H1 (cell line): ENCODE results near the gene AMPD3. TPM values are rescaled to one million over a fixed set of nuclear protein-coding genes. Genes with fewer than 3 reads are reported as not detected.

ENCODE experiments used
- CTCF ChIA-PET: fragments of 300-600 bp; sonication (Branson Sonifier 250); formaldehyde crosslinking; loops from one replicate; lab custom pipeline; 2021; ENCODE audit not compliant: partially characterized antibody; lab: Charles Lee
- POLR2A ChIA-PET: fragments of 300-600 bp; sonication (Branson Sonifier 250); formaldehyde crosslinking; loops from one replicate; lab custom pipeline; 2021; ENCODE audit warnings: inconsistent platforms; ENCODE audit not compliant: partially characterized antibody; lab: Charles Lee
- DNase-seq, 2 experiments: peaks; one replicate each; pipeline versions ENCODE4 v3.0.0 to v3.0.0-alpha.2; 2010 to 2022; ENCODE audit warnings: low spot score in 2 of 2, low read depth in 1 of 2, mixed read lengths in 1 of 2
- FAIRE-seq: peaks from 2 replicates; lab custom pipeline; 2011; peaks lifted over from hg19 to GRCh38; lab: Jason Lieb, UNC
- H2AFZ ChIP-seq: 2 replicates; pipeline ENCODE4 v1.8.1; 2012; ENCODE audit warnings: low read length, inconsistent platforms
- H2AK5ac ChIP-seq: 2 replicates; pipeline ENCODE4 v1.6.1; 2013; ENCODE audit warnings: low read depth, low read length
- H2BK120ac ChIP-seq: replicated peaks from 2 replicates; pipeline ENCODE3; 2013; ENCODE audit warnings: low read depth, low read length, inconsistent platforms
- H2BK12ac ChIP-seq: 2 replicates; pipeline ENCODE4 v1.6.1; 2013; ENCODE audit warnings: low read depth, low read length
- H2BK15ac ChIP-seq: 2 replicates; pipeline ENCODE4 v1.6.1; 2013; ENCODE audit warnings: low read length
- H2BK20ac ChIP-seq: 2 replicates; pipeline ENCODE4 v1.6.1; 2013; ENCODE audit warnings: low read length
- H2BK5ac ChIP-seq: 2 replicates; pipeline ENCODE4 v1.6.1; 2013; ENCODE audit warnings: low read depth, low read length
- H3K14ac ChIP-seq: 2 replicates; pipeline ENCODE4 v1.6.1; 2013; ENCODE audit warnings: inconsistent platforms; ENCODE audit not compliant: insufficient read length
- H3K18ac ChIP-seq: 2 replicates; pipeline ENCODE4 v1.6.1; 2013; ENCODE audit warnings: low read length; ENCODE audit errors: extremely low read depth
- H3K23ac ChIP-seq: 2 replicates; pipeline ENCODE4 v1.6.1; 2013; ENCODE audit warnings: inconsistent platforms; ENCODE audit not compliant: insufficient read length
- H3K23me2 ChIP-seq: 2 replicates; pipeline ENCODE4 v1.6.1; 2013; ENCODE audit warnings: low read depth, low read length
- H3K27ac ChIP-seq: 2 replicates; pipeline ENCODE4 v1.6.1; 2011; ENCODE audit warnings: low read depth, low read length, inconsistent platforms
- H3K27me3 ChIP-seq, 4 experiments: replicated peaks in 1 of 4; 1 replicate in 1 of 4; 2 replicates in 3 of 4; pipeline versions ENCODE4 v1.6.1 to v1.8.1; 2011 to 2013; ENCODE audit warnings: low read length in 3 of 4, mild to moderate bottlenecking in 3 of 4, inconsistent platforms in 2 of 4, mixed read lengths in 2 of 4, moderate library complexity in 1 of 4; ENCODE audit not compliant: control insufficient read depth in 3 of 4, insufficient read depth in 3 of 4; ENCODE audit errors: extremely low read depth in 1 of 4
- H3K36me3 ChIP-seq, 4 experiments: 2 replicates each; pipeline versions ENCODE4 v1.6.1 to v1.8.1; 2011 to 2013; ENCODE audit warnings: mild to moderate bottlenecking in 4 of 4, low read length in 3 of 4, moderate library complexity in 2 of 4, control low read depth in 1 of 4, inconsistent platforms in 1 of 4; ENCODE audit not compliant: insufficient read depth in 4 of 4, control insufficient read depth in 2 of 4
- H3K4ac ChIP-seq: replicated peaks from 2 replicates; pipeline ENCODE3; 2013; ENCODE audit warnings: low read length, low read depth, mixed read lengths, inconsistent platforms; ENCODE audit not compliant: insufficient read length
- H3K4me1 ChIP-seq, 4 experiments: replicated peaks in 1 of 4; 1 replicate in 1 of 4; 2 replicates in 3 of 4; pipeline versions ENCODE4 v1.6.1 to v1.8.1; 2011 to 2013; ENCODE audit warnings: low read length in 3 of 4, inconsistent platforms in 2 of 4, mixed read lengths in 1 of 4; ENCODE audit not compliant: insufficient read depth in 4 of 4, control insufficient read depth in 3 of 4
- H3K4me2 ChIP-seq, 2 experiments: 2 replicates each; pipeline versions ENCODE4 v1.6.1 to v1.8.1; 2011 to 2013; ENCODE audit warnings: low read depth in 2 of 2, low read length in 2 of 2, control low read depth in 1 of 2, inconsistent platforms in 1 of 2, mild to moderate bottlenecking in 1 of 2; ENCODE audit not compliant: insufficient read depth in 1 of 2
- H3K4me3 ChIP-seq, 4 experiments: fragments of 200-600, 300-600 bp in 1 of 4; sonication (generic), shearing (Covaris generic), sonication (Bioruptor Twin) in 1 of 4; 2 replicates each; pipeline versions ENCODE4 v1.5.1 to v1.8.1; 2011 to 2016; ENCODE audit warnings: low read length in 4 of 4, low read depth in 3 of 4, control low read depth in 2 of 4, inconsistent platforms in 2 of 4, mild to moderate bottlenecking in 2 of 4, mixed read lengths in 1 of 4, moderate library complexity in 1 of 4; ENCODE audit not compliant: insufficient read depth in 2 of 4; ENCODE audit errors: extremely low read depth in 1 of 4
- H3K56ac ChIP-seq: replicated peaks from 2 replicates; pipeline ENCODE3; 2013; ENCODE audit warnings: low read depth, mild to moderate bottlenecking, mixed read lengths, low read length, inconsistent platforms; ENCODE audit not compliant: insufficient read length
- H3K79me1 ChIP-seq: 2 replicates; pipeline ENCODE4 v1.6.1; 2013; ENCODE audit warnings: low read depth, low read length, control low read depth
- H3K79me2 ChIP-seq, 2 experiments: 2 replicates each; pipeline versions ENCODE4 v1.6.1 to v1.8.1; 2012 to 2013; ENCODE audit warnings: low read length in 2 of 2, mild to moderate bottlenecking in 2 of 2, inconsistent platforms in 1 of 2; ENCODE audit not compliant: insufficient read depth in 2 of 2, control insufficient read depth in 1 of 2
- H3K9ac ChIP-seq, 4 experiments: replicated peaks in 1 of 4; 1 replicate in 1 of 4; 2 replicates in 3 of 4; pipeline versions ENCODE4 v1.6.1 to v1.8.1; 2011 to 2013; ENCODE audit warnings: low read depth in 3 of 4, low read length in 3 of 4, control low read depth in 2 of 4, mild to moderate bottlenecking in 2 of 4, moderate library complexity in 2 of 4, inconsistent platforms in 1 of 4; ENCODE audit errors: extremely low read depth in 1 of 4
- H3K9me3 ChIP-seq, 2 experiments: 2 replicates each; pipeline versions ENCODE4 v1.6.1 to v1.8.1; 2012 to 2013; ENCODE audit warnings: mild to moderate bottlenecking in 2 of 2, moderate library complexity in 2 of 2, control low read depth in 1 of 2, inconsistent platforms in 1 of 2, low read depth in 1 of 2, low read length in 1 of 2, mixed read lengths in 1 of 2; ENCODE audit not compliant: insufficient read depth in 2 of 2
- H4K20me1 ChIP-seq, 2 experiments: replicated peaks in 1 of 2; 2 replicates each; pipeline versions ENCODE3 to v1.8.1; 2011 to 2013; ENCODE audit warnings: inconsistent platforms in 2 of 2, low read length in 2 of 2, mild to moderate bottlenecking in 1 of 2; ENCODE audit not compliant: insufficient read depth in 2 of 2, control insufficient read depth in 1 of 2
- H4K5ac ChIP-seq: 2 replicates; pipeline ENCODE4 v1.6.1; 2013; ENCODE audit warnings: low read length, low read depth, mixed read lengths, inconsistent platforms; ENCODE audit not compliant: insufficient read length
- H4K8ac ChIP-seq: 2 replicates; pipeline ENCODE4 v1.8.0; 2013; ENCODE audit warnings: mild to moderate bottlenecking, moderate library complexity, low read length, inconsistent platforms; ENCODE audit not compliant: insufficient read depth; ENCODE audit errors: extremely low read depth
- H4K91ac ChIP-seq: replicated peaks from 2 replicates; pipeline ENCODE3; 2013; ENCODE audit warnings: low read length, mixed read lengths, inconsistent platforms; ENCODE audit not compliant: insufficient read length
- ASH2L ChIP-seq: fragments of 200-600, 300-600 bp; sonication (generic); IDR thresholded peaks from one replicate; pipeline ENCODE4 v1.7.1; 2017; ENCODE audit warnings: low read length
- BACH1 ChIP-seq: IDR thresholded peaks from 2 replicates; pipeline ENCODE4 v1.6.1; 2012; ENCODE audit warnings: low read length, improper control_type of control experiment
- EP300 ChIP-seq, 2 experiments: IDR thresholded peaks; 1 replicate in 1 of 2; 2 replicates in 1 of 2; pipeline ENCODE4 v1.6.1; 2011 to 2012; ENCODE audit warnings: low read depth in 2 of 2, low read length in 2 of 2, mild to moderate bottlenecking in 2 of 2, borderline replicate concordance in 1 of 2, inconsistent platforms in 1 of 2, moderate library complexity in 1 of 2
- EZH2 ChIP-seq: fragments of 200-600 bp; sonication (generic); IDR thresholded peaks from 2 replicates; pipeline ENCODE4 v1.7.1; 2012; ENCODE audit warnings: low read depth, mild to moderate bottlenecking, moderate library complexity, low read length, inconsistent platforms; ENCODE audit not compliant: severe bottlenecking
- FOSL1 ChIP-seq: IDR thresholded peaks from 2 replicates; pipeline ENCODE4 v1.6.1; 2011; ENCODE audit warnings: mild to moderate bottlenecking, low read depth, low read length, moderate library complexity; ENCODE audit not compliant: insufficient read depth
- GABPA ChIP-seq: IDR thresholded peaks from 2 replicates; pipeline ENCODE4 v1.6.1; 2011; ENCODE audit warnings: mild to moderate bottlenecking, low read length, moderate library complexity, borderline replicate concordance; ENCODE audit not compliant: insufficient read depth
- HDAC2 ChIP-seq, 2 experiments: fragments of 300-600 bp in 1 of 2; sonication (generic) in 1 of 2; IDR thresholded peaks; 2 replicates each; pipeline ENCODE4 v1.6.1; 2011 to 2012; ENCODE audit warnings: low read depth in 2 of 2, low read length in 2 of 2, mild to moderate bottlenecking in 2 of 2, moderate library complexity in 2 of 2, borderline replicate concordance in 1 of 2, inconsistent platforms in 1 of 2
- HDAC6 ChIP-seq: IDR thresholded peaks from one replicate; pipeline ENCODE4 v1.7.1; 2012; ENCODE audit warnings: low read depth, mild to moderate bottlenecking, inconsistent platforms, low read length, moderate library complexity
- KDM4A ChIP-seq: IDR thresholded peaks from one replicate; pipeline ENCODE4 v1.7.1; 2012; ENCODE audit warnings: low read depth, mild to moderate bottlenecking, moderate library complexity, low read length, inconsistent platforms; ENCODE audit not compliant: severe bottlenecking
- MAX ChIP-seq: IDR thresholded peaks from 2 replicates; pipeline ENCODE4 v1.6.1; 2012; ENCODE audit warnings: inconsistent platforms
- POLR2A ChIP-seq, 2 experiments: IDR thresholded peaks; 1 replicate in 1 of 2; 2 replicates in 1 of 2; pipeline ENCODE4 v1.6.1; 2011; ENCODE audit warnings: low read depth in 2 of 2, low read length in 2 of 2, mild to moderate bottlenecking in 2 of 2; ENCODE audit errors: control extremely low read depth in 1 of 2
- RNF2 ChIP-seq: fragments of 200-900, 300-1000 bp; sonication (generic); IDR thresholded peaks from 2 replicates; pipeline ENCODE4 v1.7.1; 2016; ENCODE audit warnings: borderline replicate concordance, low read depth, mild to moderate bottlenecking, antibody characterized with exemption, low read length; ENCODE audit not compliant: poor library complexity, severe bottlenecking; ENCODE audit errors: missing control alignments
- SAP30 ChIP-seq: fragments of 300-600 bp; sonication (generic); IDR thresholded peaks from 2 replicates; pipeline ENCODE4 v1.7.1; 2012; ENCODE audit warnings: low read length, moderate library complexity, mild to moderate bottlenecking, inconsistent platforms; ENCODE audit not compliant: insufficient read depth, insufficient replicate concordance
- SIRT6 ChIP-seq: IDR thresholded peaks from one replicate; pipeline ENCODE4 v1.7.1; 2012; ENCODE audit warnings: low read length, inconsistent platforms
- TCF12 ChIP-seq: IDR thresholded peaks from 2 replicates; pipeline ENCODE4 v1.6.1; 2011; ENCODE audit warnings: low read depth, mild to moderate bottlenecking, low read length
- polyA plus RNA-seq, 7 experiments: library from polyadenylated mRNA; depleted of rRNA in 3 of 7; stranded (reverse) in 5 of 7; unstranded in 2 of 7; fragments of >200 nt in 5 of 7; fragments of 200-250 nt in 2 of 7; gene quantifications; 1 replicate in 5 of 7; 2 replicates in 1 of 7; 4 replicates in 1 of 7; pipeline versions ENCODE4 v1.2.1 to v1.2.3, GENCODE V29; 2011 to 2013; ENCODE audit warnings: missing spikeins in 2 of 7, mixed read lengths in 2 of 7
- total RNA-seq: library from RNA; stranded (reverse); fragmentation: NEBNext Ultra II Directional; extraction: Animal tissue kit (Norgen Biotek cat#: 25700); gene quantifications from 2 replicates; pipeline ENCODE4 v1.2.1, GENCODE V29; 2021

AMPD3 gene
- total and polyA plus RNA-seq, 2 of the 8 experiments (the other 6 are each of a cell fraction or from before 2014, with no cell fraction given), result 4.0 to 6.3 TPM

DNA sequence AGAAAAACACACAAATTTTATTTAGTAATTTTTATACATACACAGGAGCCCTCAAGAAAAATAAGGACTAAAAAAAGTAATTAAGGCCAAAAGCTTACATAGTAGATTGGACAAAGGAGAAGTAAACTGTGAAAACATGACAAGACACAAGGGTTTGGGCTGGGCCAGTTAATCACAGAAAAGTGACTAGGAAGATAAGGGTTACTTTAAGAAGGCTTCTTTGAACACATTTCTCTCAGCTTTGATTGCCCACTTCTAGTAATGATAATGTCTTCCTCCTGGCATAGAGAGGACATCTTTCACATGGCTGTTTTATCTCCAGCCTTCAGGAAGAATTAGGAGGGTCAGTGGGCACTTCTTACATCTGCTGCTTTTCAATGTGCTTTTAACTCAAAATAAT, 82.5 kb downstream of the AMPD3 start:
- FAIRE-seq, result no peak
- Histone ChIP-seq H2BK15ac (no peak overlapping the region), H4K5ac (no peak overlapping the region), H3K23me2 (peaks cover 4% of the 10 kb centered on the region; the same call in 1 of the 2 replicates), H3K79me2 (no peaks in the 10 kb centered on the region), H3K9me3 (no peaks in the 10 kb centered on the region), H2BK5ac (no peak overlapping the region), H2AK5ac (no peak overlapping the region), H2BK12ac (no peak overlapping the region), H3K27ac (no peak overlapping the region), H3K4ac (no peak overlapping the region), H3K4me1 (peaks cover 0 to 6% (median 0%) of the 10 kb centered on the region in 4 experiments; a peak in 2 of 7 replicates), H3K4me2 (no peak overlapping the region), H3K56ac (no peak overlapping the region), H3K79me1 (no peaks in the 10 kb centered on the region; the same call in 1 of the 2 replicates), H3K27me3 (no peaks in the 10 kb centered on the region), H3K9ac (no peak overlapping the region), H3K36me3 (no peaks in the 10 kb centered on the region), H4K20me1 (no peaks in the 10 kb centered on the region), H3K14ac (no peak overlapping the region), H3K23ac (no peak overlapping the region), H4K8ac (no peak overlapping the region), H2AFZ (no peak overlapping the region), H3K18ac (no peak overlapping the region), H2BK120ac (no peak overlapping the region), H3K4me3 (no peak overlapping the region), H4K91ac (no peak overlapping the region), H2BK20ac (no peak overlapping the region)
- ChIA-PET POLR2A (no interaction called here), CTCF (no interaction called here)
- DNase-seq, result no peak
- TF ChIP-seq GABPA (no peak), SIRT6 (no peak), HDAC2 (IDR thresholded peaks at IDR 0.05; ENCODE audit: borderline replicate concordance in 1 of 2, low read depth in 2 of 2, low read length in 2 of 2) (no peak), EP300 (IDR thresholded peaks at IDR 0.05; ENCODE audit: borderline replicate concordance in 1 of 2, low read depth in 2 of 2, low read length in 2 of 2) (no peak), RNF2 (no peak), ASH2L (no peak), POLR2A (IDR thresholded peaks at IDR 0.05; ENCODE audit: control extremely low read depth in 1 of 2, low read depth in 2 of 2, low read length in 2 of 2) (no peak), TCF12 (no peak), EZH2 (no peak), FOSL1 (no peak), SAP30 (no peak), BACH1 (no peak), MAX (no peak), KDM4A (no peak), HDAC6 (no peak)
